Stimulated activated CD4-positive, alpha-beta T cell treated with anti-CD3 and anti-CD28 coated beads, TNF-alpha, amount 100 ng/mL, for 48 hours (primary cell): ENCODE data around the gene LIN28A.
"Not testable (repeated sequence)": the region's sequence is repeated elsewhere in the genome, so short reads cannot be mapped to it uniquely, and the experiment has no call there.

Experiments used
- DNase-seq, 3 donors: peaks; one replicate each; pipeline ENCODE4 v3.0.0-alpha.2; 2020; ENCODE audit warnings: low read depth in 3 of 3

LIN28A gene

GRCh38 chr1:26410706-26411623, at the start of gene LIN28A:
Gene LIN28A (plus strand): TSS chr1:26410817. CDS start chr1:26410892, 75 bp downstream.
- DNase-seq: no peak

- DNase-seq: no peak
Measured at GRCh38 chr1:26361605-26362122, 49.0 kb upstream of the LIN28A start.

- no peak for DNase-seq
Measured at GRCh38 chr1:26362331-26362730, 48.3 kb upstream of the LIN28A start.

- DNase-seq: peak; percentile 75 to 85 (median 78)
Measured at GRCh38 chr1:26363549-26364448, 46.8 kb upstream of the LIN28A start.

GRCh38 chr1:26364956-26365355, 45.7 kb upstream of the LIN28A start:
- no peak for DNase-seq

GRCh38 chr1:26367441-26367840, 43.2 kb upstream of the LIN28A start:
- no peak for DNase-seq

GRCh38 chr1:26368006-26368405, 42.6 kb upstream of the LIN28A start:
- DNase-seq: no peak

GRCh38 chr1:26368486-26368885, 42.1 kb upstream of the LIN28A start:
- DNase-seq: no peak

- no peak for DNase-seq
Measured at GRCh38 chr1:26370591-26371382, 39.8 kb upstream of the LIN28A start.

GRCh38 chr1:26372039-26372438, 38.6 kb upstream of the LIN28A start:
- no peak for DNase-seq

GRCh38 chr1:26372611-26373010, 38.0 kb upstream of the LIN28A start, which contains the start of gene ZNF683:
Gene ZNF683 (minus strand): TSS chr1:26372750. CDS start chr1:26368571, 4,179 bp downstream.
- DNase-seq: not testable (repeated sequence)

GRCh38 chr1:26373281-26373680, 37.3 kb upstream of the LIN28A start:
- DNase-seq: no peak

- DNase-seq: no peak
Measured at GRCh38 chr1:26373789-26374188, 36.8 kb upstream of the LIN28A start.

- DNase-seq: not testable (repeated sequence)
Measured at GRCh38 chr1:26374361-26374760, 36.3 kb upstream of the LIN28A start.

GRCh38 chr1:26375081-26375480, 35.5 kb upstream of the LIN28A start:
- no peak for DNase-seq

GRCh38 chr1:26376050-26376449, 34.6 kb upstream of the LIN28A start:
- DNase-seq: no peak

GRCh38 chr1:26378088-26378878, 32.3 kb upstream of the LIN28A start:
- peak in 2 of 3 donors; percentile 49 to 54 for DNase-seq

- no peak for DNase-seq
Measured at GRCh38 chr1:26378879-26379251, 31.8 kb upstream of the LIN28A start.

- DNase-seq: no peak
Measured at GRCh38 chr1:26384076-26384475, 26.5 kb upstream of the LIN28A start.

- DNase-seq: not testable (repeated sequence)
Measured at GRCh38 chr1:26385063-26385462, 25.6 kb upstream of the LIN28A start.
